Effector memory CD4-positive, alpha-beta T cell (primary cell): ENCODE data around the gene ACY1.
"Not testable (repeated sequence)": the region's sequence is repeated elsewhere in the genome, so short reads cannot be mapped to it uniquely, and the experiment has no call there.

Experiments
- DNase-seq, 3 donors: peaks; one replicate each; pipeline ENCODE4 v3.0.0-alpha.2; 2020
- H3K27ac ChIP-seq: 2 replicates; pipeline ENCODE4 v1.7.0; 2013; ENCODE audit warnings: mild to moderate bottlenecking, low read length, moderate library complexity; ENCODE audit not compliant: insufficient read depth, poor library complexity, severe bottlenecking
- H3K27me3 ChIP-seq: replicated peaks from 2 replicates; pipeline ENCODE4 v1.7.0; 2013; ENCODE audit warnings: mild to moderate bottlenecking, low read length; ENCODE audit not compliant: insufficient read depth, control insufficient read depth, poor library complexity, severe bottlenecking
- H3K36me3 ChIP-seq: 2 replicates; pipeline ENCODE4 v1.7.0; 2013; ENCODE audit warnings: mild to moderate bottlenecking, low read length, moderate library complexity; ENCODE audit not compliant: control insufficient read depth, insufficient read depth
- H3K4me1 ChIP-seq: 2 replicates; pipeline ENCODE4 v1.7.0; 2013; ENCODE audit warnings: low read length, mild to moderate bottlenecking; ENCODE audit not compliant: control insufficient read depth, insufficient read depth, poor library complexity, severe bottlenecking
- H3K4me3 ChIP-seq: 2 replicates; pipeline ENCODE4 v1.7.0; 2013; ENCODE audit warnings: low read length, low read depth, mild to moderate bottlenecking; ENCODE audit not compliant: insufficient read depth, poor library complexity, severe bottlenecking
- H3K9me3 ChIP-seq: 2 replicates; pipeline ENCODE4 v1.7.0; 2013; ENCODE audit warnings: mild to moderate bottlenecking, low read length, moderate library complexity; ENCODE audit not compliant: control insufficient read depth

The ACY1 gene

GRCh38 chr3:51985063-51985462 lies 1.7 kb downstream of the ACY1 start:
- DNase-seq: no peak
- Histone ChIP-seq H3K4me1 (peaks cover 11% of the 10 kb centered on the region), H3K9me3 (no peaks in the 10 kb centered on the region), H3K4me3 (no peak overlapping the region), H3K36me3 (no peaks in the 10 kb centered on the region), H3K27me3 (no peaks in the 10 kb centered on the region), H3K27ac (no peak overlapping the region)

GRCh38 chr3:51986010-51986947 lies 2.9 kb downstream of the ACY1 start:
- H3K27ac ChIP-seq: no peak overlapping the region
- no peak overlapping the region for H3K4me3 ChIP-seq
- H3K4me1 ChIP-seq: peaks cover 11% of the 10 kb centered on the region
- no peak for DNase-seq
- no peaks in the 10 kb centered on the region for H3K27me3 ChIP-seq
- no peaks in the 10 kb centered on the region for H3K36me3 ChIP-seq
- H3K9me3 ChIP-seq: no peaks in the 10 kb centered on the region

GRCh38 chr3:51987568-51987967 lies 4.2 kb downstream of the ACY1 start:
- H3K4me3 ChIP-seq: no peak overlapping the region
- H3K36me3 ChIP-seq: peaks cover 2% of the 10 kb centered on the region
- H3K27me3 ChIP-seq: no peaks in the 10 kb centered on the region
- H3K27ac ChIP-seq: no peak overlapping the region
- no peak for DNase-seq
- peaks cover 4% of the 10 kb centered on the region for H3K4me1 ChIP-seq
- H3K9me3 ChIP-seq: no peaks in the 10 kb centered on the region

GRCh38 chr3:51988286-51989146 lies 5.2 kb downstream of the ACY1 start:
- no peak for DNase-seq
- H3K4me1 ChIP-seq: no peaks in the 10 kb centered on the region
- no peaks in the 10 kb centered on the region for H3K27me3 ChIP-seq
- H3K9me3 ChIP-seq: no peaks in the 10 kb centered on the region
- peaks cover 8% of the 10 kb centered on the region for H3K36me3 ChIP-seq
- H3K4me3 ChIP-seq: no peak overlapping the region
- no peak overlapping the region for H3K27ac ChIP-seq

- H3K4me3 ChIP-seq, DNase-seq, H3K27ac ChIP-seq, H3K27me3 ChIP-seq, H3K9me3 ChIP-seq: not testable (repeated sequence)
- Histone ChIP-seq H3K4me1 (peaks cover 10% of the 10 kb centered on the region), H3K36me3 (peaks cover 21% of the 10 kb centered on the region)
Observed at GRCh38 chr3:51990501-51990971, 7.2 kb downstream of the ACY1 start.

- no peak for DNase-seq
- Histone ChIP-seq H3K27ac (no peak overlapping the region), H3K27me3 (no peaks in the 10 kb centered on the region), H3K4me1 (peaks cover 10% of the 10 kb centered on the region), H3K9me3 (no peaks in the 10 kb centered on the region), H3K36me3 (peaks cover 21% of the 10 kb centered on the region), H3K4me3 (no peak overlapping the region)
Observed at GRCh38 chr3:51992017-51992682, 8.8 kb downstream of the ACY1 start.

GRCh38 chr3:51993657-51994056 lies 10.3 kb downstream of the ACY1 start:
- peaks cover 21% of the 10 kb centered on the region for H3K36me3 ChIP-seq
- not testable (repeated sequence) for H3K27ac ChIP-seq, H3K27me3 ChIP-seq, DNase-seq, H3K4me3 ChIP-seq, H3K9me3 ChIP-seq
- peaks cover 10% of the 10 kb centered on the region for H3K4me1 ChIP-seq

GRCh38 chr3:51994530-51994929 lies 11.2 kb downstream of the ACY1 start:
- peak overlapping the region; percentile 85 for H3K27ac ChIP-seq

GRCh38 chr3:51995346-51996163 lies 12.2 kb downstream of the ACY1 start, which contains the start of gene RPL29:
Gene RPL29 (minus strand): TSS chr3:51995895. CDS start chr3:51995461, 434 bp downstream.
- Histone ChIP-seq H3K4me1 (peaks cover 10% of the 10 kb centered on the region), H3K36me3 (peaks cover 21% of the 10 kb centered on the region), H3K27me3 (no peaks in the 10 kb centered on the region), H3K9me3 (no peaks in the 10 kb centered on the region), H3K27ac (peak within 1 kb of the TSS; percentile 85), H3K4me3 (peak within 1 kb of the TSS; percentile 79)
- DNase-seq: peak; percentile 82 to 87 (median 86)

More at GRCh38 chr3:51994530-51994929, 11.2 kb downstream of the ACY1 start:
- DNase-seq: no peak
- peaks cover 21% of the 10 kb centered on the region for H3K36me3 ChIP-seq
- H3K27me3 ChIP-seq: no peaks in the 10 kb centered on the region
- H3K4me1 ChIP-seq: peaks cover 10% of the 10 kb centered on the region
- H3K4me3 ChIP-seq: no peak overlapping the region
- no peaks in the 10 kb centered on the region for H3K9me3 ChIP-seq
